Measurements from ENCODE around the gene FAM131C. TPM values are rescaled to one million over a fixed set of nuclear protein-coding genes. Genes with fewer than 3 reads are reported as not detected.
A peak's percentile ranks its signal among the peaks of the same experiment; 100 is the strongest.

Gene FAM131C, protein sequence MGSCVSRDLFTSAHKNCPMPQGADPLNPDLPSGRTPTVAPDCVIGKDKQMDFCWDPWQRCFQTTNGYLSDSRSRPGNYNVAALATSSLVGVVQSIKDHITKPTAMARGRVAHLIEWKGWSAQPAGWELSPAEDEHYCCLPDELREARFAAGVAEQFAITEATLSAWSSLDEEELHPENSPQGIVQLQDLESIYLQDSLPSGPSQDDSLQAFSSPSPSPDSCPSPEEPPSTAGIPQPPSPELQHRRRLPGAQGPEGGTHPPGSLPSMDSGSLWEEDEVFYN
- total RNA-seq, result under 1 TPM; 0.32 to 0.86 TPM

DNA sequence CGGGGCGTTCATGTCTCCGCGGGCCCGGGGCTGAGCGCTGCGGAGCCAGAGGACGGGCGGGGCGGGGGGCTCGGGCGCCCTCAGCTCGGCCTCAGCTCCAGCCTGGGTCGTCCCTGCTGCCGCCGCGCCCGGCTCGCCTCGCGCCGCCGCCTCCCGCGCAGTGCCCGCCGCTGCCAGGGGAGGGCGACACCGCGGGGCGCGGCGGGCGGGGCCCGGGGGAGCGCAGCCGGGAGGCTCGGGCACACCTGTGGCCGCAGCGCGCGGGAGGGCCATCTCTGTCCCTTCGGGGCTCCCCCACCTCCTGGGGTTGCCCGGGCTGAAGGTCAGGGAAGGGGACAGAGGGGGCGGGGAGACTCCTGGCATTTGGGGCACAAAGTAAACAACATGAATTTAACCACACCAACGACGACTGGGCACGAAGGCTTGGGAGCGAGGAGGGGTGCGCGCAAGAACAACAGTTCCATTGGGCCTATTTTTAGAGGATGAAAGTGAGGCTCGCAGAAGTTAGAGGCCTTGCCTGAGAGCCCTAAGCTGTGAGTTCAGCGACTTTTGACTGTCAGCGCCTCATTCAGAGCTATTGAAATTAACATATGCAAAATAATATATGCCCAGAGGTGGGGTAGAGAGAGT lies at the start of gene FAM131C:
FAM131C (minus strand) TSS at position 162 of the 630 bp plus-strand sequence. CDS start 209 bp downstream, outside the sequence.
- Mint-ChIP-seq H3K4me3 (peak within 1 kb of the TSS; percentile 76 to 77), H3K27ac (no peak within 1 kb of the TSS), H3K9me3 (no peaks in the 10 kb centered on the region), H3K36me3 (ENCODE audit: insufficient read depth in 2 of 2) (no peaks in the 10 kb centered on the region), H3K27me3 (ENCODE audit: low read depth) (peaks cover 12% of the 10 kb centered on the region), H3K4me1 (ENCODE audit: low read depth) (no peaks in the 10 kb centered on the region)
- peak; percentile 51 to 69 for DNase-seq
- peak; percentile 86 to 87 for ATAC-seq (replicated peaks in 1 of 2)

DNA sequence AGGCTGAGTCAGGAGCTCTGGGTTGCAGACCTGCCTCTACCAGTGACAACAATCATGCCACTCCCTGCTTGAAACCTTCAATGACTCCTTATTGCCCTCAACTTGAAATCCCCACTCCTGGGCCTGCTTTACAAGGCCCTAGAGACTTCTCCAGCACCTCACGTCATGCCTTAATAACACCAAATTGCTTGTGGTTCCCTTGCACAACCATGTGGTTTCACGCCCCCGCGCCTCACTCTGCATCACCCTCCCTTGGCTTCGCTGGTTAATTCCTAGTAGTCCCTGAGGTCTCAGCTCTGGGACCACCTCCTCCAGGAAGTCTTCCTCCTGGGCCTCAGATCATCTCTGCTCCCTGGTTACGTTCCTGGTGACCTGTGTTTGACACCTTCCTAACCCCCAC lies 49.5 kb upstream of the FAM131C start:
- no peak overlapping the region for H3K27ac Mint-ChIP-seq
- ATAC-seq (replicated peaks in 1 of 2), result peak; percentile 77 to 81
- DNase-seq, result peak; percentile 46 to 50
- no peaks in the 10 kb centered on the region for H3K9me3 Mint-ChIP-seq
- H3K36me3 Mint-ChIP-seq (ENCODE audit: insufficient read depth in 2 of 2), result no peaks in the 10 kb centered on the region
- H3K4me3 Mint-ChIP-seq, result no peak overlapping the region
- no peaks in the 10 kb centered on the region for H3K27me3 Mint-ChIP-seq (ENCODE audit: low read depth)
- peaks cover 13% of the 10 kb centered on the region for H3K4me1 Mint-ChIP-seq (ENCODE audit: low read depth)

DNA sequence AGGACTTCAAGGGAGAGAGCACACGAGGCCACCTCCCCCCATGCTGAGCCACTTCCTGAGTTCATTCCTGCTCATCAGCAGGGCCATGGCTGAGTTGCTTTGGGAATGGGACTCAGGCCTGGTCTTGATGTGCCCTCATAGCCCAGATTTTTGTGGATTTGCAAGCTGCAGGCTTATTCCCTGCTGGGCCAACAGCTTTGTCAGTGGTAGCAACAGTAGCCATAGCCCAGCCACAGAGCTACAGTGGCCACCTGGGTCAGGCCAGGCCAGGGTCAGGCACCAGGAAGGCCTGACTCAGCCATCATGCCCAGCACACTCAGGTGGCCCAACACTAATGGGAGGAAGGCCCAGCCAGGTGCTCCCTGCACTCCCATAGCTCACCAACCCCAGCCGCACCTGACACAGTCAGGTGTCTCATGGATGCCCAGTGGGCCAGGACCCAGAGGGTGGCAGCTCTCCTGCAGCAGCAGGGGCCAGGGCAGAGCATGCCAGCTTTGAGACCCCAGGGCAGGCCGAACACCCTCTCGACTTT lies 49.0 kb upstream of the FAM131C start:
- ATAC-seq (replicated peaks in 1 of 2) (no peak), DNase-seq (no peak)
- Mint-ChIP-seq H3K27me3 (ENCODE audit: low read depth) (no peaks in the 10 kb centered on the region), H3K27ac (no peak overlapping the region), H3K36me3 (ENCODE audit: insufficient read depth in 2 of 2) (no peaks in the 10 kb centered on the region), H3K9me3 (no peaks in the 10 kb centered on the region), H3K4me3 (no peak overlapping the region), H3K4me1 (ENCODE audit: low read depth) (peaks cover 14% of the 10 kb centered on the region)

DNA sequence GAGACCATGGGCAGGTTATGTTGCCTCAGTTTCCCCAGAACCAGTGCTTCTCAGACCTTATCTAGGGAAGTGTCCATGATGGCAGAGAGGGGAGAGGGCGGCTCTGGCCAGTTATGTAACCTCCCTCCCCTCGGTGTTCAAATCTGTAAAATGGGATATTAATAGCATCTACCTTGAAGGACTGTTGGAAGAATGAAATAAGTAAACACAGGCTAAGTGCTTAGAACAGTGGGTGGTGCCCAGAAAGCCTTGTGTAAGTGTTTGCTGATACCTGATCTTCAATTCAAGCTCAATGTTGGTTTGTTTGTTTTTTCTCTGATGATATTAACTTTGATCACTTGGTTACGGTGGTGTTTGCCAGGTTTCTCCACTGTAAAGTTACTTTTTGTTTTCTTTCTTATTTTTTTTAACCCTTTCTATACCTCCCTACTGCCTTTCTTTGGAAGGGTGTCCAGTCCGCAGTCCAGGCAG lies 47.5 kb upstream of the FAM131C start:
- Mint-ChIP-seq H3K27me3 (ENCODE audit: low read depth) (no peaks in the 10 kb centered on the region), H3K36me3 (ENCODE audit: insufficient read depth in 2 of 2) (no peaks in the 10 kb centered on the region), H3K4me1 (ENCODE audit: low read depth) (peaks cover 18% of the 10 kb centered on the region), H3K4me3 (no peak overlapping the region), H3K9me3 (no peaks in the 10 kb centered on the region), H3K27ac (no peak overlapping the region)
- DNase-seq (no peak), ATAC-seq (replicated peaks in 1 of 2) (no peak)

DNA sequence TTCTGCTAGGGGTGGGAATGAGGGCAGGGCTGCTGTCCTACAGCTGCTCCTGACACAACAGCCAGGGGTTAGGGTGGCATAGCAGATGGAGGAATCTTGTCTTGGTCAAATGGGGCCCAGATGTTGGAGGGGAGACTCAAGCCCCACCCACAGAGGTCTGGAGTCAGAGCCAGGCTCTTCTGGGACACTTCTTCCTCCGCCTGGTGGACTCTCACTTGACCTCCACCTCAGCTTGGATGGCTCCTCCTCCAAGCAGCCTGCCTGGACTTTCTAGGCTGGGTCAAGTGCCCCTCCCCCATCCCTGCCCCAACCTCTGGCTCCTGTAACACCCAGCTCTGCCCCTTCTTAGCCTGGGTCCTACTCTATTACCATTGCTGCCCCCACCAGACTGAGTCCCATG lies 47.0 kb upstream of the FAM131C start:
- no peak overlapping the region for H3K4me3 Mint-ChIP-seq
- H3K36me3 Mint-ChIP-seq (ENCODE audit: insufficient read depth in 2 of 2), result no peaks in the 10 kb centered on the region
- H3K4me1 Mint-ChIP-seq (ENCODE audit: low read depth), result peaks cover 18% of the 10 kb centered on the region
- DNase-seq (no peak), ATAC-seq (replicated peaks in 1 of 2) (no peak)
- no peak overlapping the region for H3K27ac Mint-ChIP-seq
- H3K9me3 Mint-ChIP-seq, result no peaks in the 10 kb centered on the region
- no peaks in the 10 kb centered on the region for H3K27me3 Mint-ChIP-seq (ENCODE audit: low read depth)

DNA sequence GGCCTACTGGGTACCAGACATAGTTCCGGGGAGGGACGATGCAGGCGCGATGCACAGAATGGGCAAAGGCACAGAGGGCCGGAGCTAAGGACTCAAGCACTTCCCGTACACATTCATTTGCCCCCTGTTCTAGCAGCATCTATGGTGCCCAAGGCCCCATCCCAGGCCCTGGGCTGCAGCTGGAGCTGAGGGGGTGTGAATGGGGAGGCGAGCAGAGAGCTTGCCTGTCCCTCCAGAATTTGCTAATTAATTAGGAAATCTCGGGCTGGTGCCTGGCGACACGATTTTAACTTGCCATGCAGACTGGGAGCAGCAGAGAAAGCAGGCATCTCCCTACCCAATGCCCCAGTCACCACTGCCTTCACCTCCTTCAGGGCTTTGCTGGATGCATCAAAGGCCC lies 46.5 kb upstream of the FAM131C start:
- Mint-ChIP-seq H3K27ac (no peak overlapping the region), H3K4me3 (no peak overlapping the region), H3K4me1 (ENCODE audit: low read depth) (peaks cover 18% of the 10 kb centered on the region), H3K27me3 (ENCODE audit: low read depth) (no peaks in the 10 kb centered on the region), H3K9me3 (no peaks in the 10 kb centered on the region), H3K36me3 (ENCODE audit: insufficient read depth in 2 of 2) (no peaks in the 10 kb centered on the region)
- DNase-seq (no peak), ATAC-seq (replicated peaks in 1 of 2) (no peak)

DNA sequence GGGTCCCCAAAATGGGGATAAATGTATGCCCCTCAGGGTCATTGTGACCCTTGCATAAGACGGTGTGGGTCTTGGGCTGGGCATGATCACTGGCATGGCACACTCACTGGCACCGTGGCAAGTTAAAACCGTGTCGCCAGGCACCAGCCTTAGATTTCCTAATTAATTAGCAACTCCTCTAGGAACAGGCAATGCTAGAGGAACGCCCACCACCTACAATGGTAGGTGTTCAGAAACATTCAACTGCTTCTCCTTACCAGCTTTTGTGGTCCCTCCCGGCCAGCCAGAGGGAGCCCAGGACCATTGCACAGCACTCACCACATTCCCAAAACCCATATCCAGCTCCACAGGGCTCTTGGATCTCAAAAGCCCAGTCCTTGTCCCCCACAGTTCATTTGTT lies 46.1 kb upstream of the FAM131C start:
- Mint-ChIP-seq H3K27ac (no peak overlapping the region), H3K9me3 (no peaks in the 10 kb centered on the region)

DNA sequence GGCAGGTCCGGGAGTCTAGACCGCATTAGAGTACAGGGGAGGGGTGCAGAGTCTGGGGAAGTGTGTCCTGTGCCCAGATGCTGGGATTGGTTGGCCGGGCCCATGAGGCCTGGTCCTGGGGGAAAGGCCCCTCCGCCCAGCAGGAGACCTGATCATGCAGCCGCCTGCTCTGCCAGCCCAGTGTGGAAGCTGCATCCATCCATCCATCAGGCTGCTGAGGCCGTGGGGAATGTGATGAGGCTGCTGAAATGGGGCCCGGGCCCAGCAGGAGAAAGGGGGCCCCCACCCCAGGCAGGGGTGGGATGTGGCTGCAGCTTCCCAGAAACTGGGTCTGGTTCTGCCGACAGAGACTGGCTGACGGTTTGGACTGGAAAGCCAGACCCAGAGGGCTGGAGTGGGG lies 45.3 kb upstream of the FAM131C start:
- no peak overlapping the region for H3K27ac Mint-ChIP-seq
- no peaks in the 10 kb centered on the region for H3K9me3 Mint-ChIP-seq
- no peak for ATAC-seq (replicated peaks in 1 of 2)
- no peak overlapping the region for H3K4me3 Mint-ChIP-seq
- peaks cover 18% of the 10 kb centered on the region for H3K4me1 Mint-ChIP-seq (ENCODE audit: low read depth)
- H3K36me3 Mint-ChIP-seq (ENCODE audit: insufficient read depth in 2 of 2), result no peaks in the 10 kb centered on the region
- H3K27me3 Mint-ChIP-seq (ENCODE audit: low read depth), result no peaks in the 10 kb centered on the region
- DNase-seq, result no peak

More for the DNA sequence above, 46.1 kb upstream of the FAM131C start:
- DNase-seq (no peak), ATAC-seq (replicated peaks in 1 of 2) (no peak)
- Mint-ChIP-seq H3K27me3 (ENCODE audit: low read depth) (no peaks in the 10 kb centered on the region), H3K36me3 (ENCODE audit: insufficient read depth in 2 of 2) (no peaks in the 10 kb centered on the region), H3K4me3 (no peak overlapping the region), H3K4me1 (ENCODE audit: low read depth) (peaks cover 18% of the 10 kb centered on the region)

DNA sequence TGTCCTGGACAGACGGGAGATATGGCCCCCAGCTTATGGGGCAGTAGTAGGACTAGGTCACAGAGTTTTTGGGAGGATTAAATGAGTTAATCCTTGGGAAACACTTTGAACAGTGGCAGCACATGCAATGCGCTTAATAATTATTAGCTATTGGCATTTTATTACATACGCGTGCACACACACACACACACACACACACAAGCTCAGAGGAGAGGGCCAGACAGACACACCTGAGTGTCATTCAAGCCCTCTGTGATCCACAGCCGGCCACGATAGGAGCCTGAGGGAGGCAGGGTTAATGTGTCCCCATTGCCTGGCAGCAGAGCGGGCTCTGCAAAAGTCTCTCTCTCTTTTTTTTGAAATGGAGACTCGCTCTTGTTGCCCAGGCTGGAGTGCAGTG lies 44.5 kb upstream of the FAM131C start:
- no peak overlapping the region for H3K27ac Mint-ChIP-seq
- DNase-seq (no peak), ATAC-seq (replicated peaks in 1 of 2) (no peak)
- H3K9me3 Mint-ChIP-seq, result no peaks in the 10 kb centered on the region
- no peak overlapping the region for H3K4me3 Mint-ChIP-seq
- H3K36me3 Mint-ChIP-seq (ENCODE audit: insufficient read depth in 2 of 2), result no peaks in the 10 kb centered on the region
- H3K27me3 Mint-ChIP-seq (ENCODE audit: low read depth), result no peaks in the 10 kb centered on the region
- peaks cover 10% of the 10 kb centered on the region for H3K4me1 Mint-ChIP-seq (ENCODE audit: low read depth)

DNA sequence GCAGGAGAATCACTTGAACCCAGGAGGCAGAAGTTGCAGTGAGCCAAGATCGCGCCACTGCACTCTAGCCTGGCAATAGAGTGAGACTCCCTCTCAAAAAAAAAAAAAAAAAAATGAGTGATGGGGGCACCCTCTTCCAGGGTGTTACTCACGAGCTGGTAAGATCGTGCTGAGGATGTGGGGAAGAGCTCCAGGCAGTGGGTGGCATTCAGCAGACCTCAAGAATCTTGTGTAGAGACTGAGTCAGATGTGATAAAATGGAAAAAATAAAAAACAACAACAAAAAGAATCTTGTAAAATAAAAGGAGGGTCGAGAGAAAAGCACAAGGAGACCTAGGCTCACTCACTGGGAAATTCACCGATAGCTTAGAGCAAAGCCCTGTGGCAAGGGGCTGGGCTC lies 43.9 kb upstream of the FAM131C start:
- H3K27me3 Mint-ChIP-seq (ENCODE audit: low read depth), result no peaks in the 10 kb centered on the region
- DNase-seq, result no peak
- H3K9me3 Mint-ChIP-seq, result no peaks in the 10 kb centered on the region
- peaks cover 5% of the 10 kb centered on the region for H3K4me1 Mint-ChIP-seq (ENCODE audit: low read depth)
- no peak overlapping the region for H3K4me3 Mint-ChIP-seq
- H3K27ac Mint-ChIP-seq, result no peak overlapping the region
- ATAC-seq (replicated peaks in 1 of 2), result no peak
- no peaks in the 10 kb centered on the region for H3K36me3 Mint-ChIP-seq (ENCODE audit: insufficient read depth in 2 of 2)

DNA sequence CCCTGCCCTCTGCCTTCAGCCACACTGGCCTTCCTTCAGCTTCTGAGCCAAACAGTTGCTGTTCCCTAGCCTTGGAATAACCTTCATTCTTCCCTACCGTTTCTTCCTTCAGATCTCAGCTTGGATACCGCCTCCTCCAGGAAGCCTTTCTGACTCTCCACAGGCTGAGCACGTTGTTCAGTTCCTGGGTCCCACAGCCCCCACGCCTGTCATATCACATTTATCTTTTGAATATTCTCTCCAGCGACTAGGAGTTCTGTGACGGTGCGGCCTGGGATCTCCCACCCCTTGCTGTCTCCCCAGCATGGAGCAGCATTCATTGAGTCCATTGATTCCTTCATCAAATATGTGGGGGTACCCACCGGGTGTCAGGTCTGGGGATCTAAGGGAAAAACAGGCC lies 43.2 kb upstream of the FAM131C start:
- no peaks in the 10 kb centered on the region for H3K36me3 Mint-ChIP-seq (ENCODE audit: insufficient read depth in 2 of 2)
- DNase-seq (no peak), ATAC-seq (replicated peaks in 1 of 2) (no peak)
- H3K4me1 Mint-ChIP-seq (ENCODE audit: low read depth), result peaks cover 5% of the 10 kb centered on the region
- H3K27me3 Mint-ChIP-seq (ENCODE audit: low read depth), result no peaks in the 10 kb centered on the region
- H3K27ac Mint-ChIP-seq, result no peak overlapping the region
- H3K9me3 Mint-ChIP-seq, result no peaks in the 10 kb centered on the region
- no peak overlapping the region for H3K4me3 Mint-ChIP-seq

DNA sequence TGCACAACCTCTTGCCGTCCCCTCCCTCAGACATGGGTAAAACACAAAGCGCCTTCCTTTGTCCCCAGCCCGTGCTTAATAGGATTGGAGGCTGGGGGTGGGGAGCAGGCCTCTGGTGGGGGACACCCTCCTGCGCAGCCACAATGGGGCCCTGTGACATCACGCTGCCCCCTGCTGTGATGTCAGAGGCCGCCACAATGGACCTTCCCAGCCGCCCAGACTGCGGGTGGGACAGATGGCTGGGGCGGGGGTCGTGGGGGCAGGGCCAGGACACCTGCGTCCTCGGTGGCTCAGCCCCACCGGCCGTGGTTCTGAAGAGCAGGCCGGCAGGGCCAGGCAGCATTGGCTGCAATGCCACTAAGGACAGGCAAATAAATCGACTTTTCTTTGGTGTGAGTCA lies 42.6 kb upstream of the FAM131C start:
- Mint-ChIP-seq H3K4me1 (ENCODE audit: low read depth) (peaks cover 5% of the 10 kb centered on the region), H3K9me3 (no peaks in the 10 kb centered on the region), H3K36me3 (ENCODE audit: insufficient read depth in 2 of 2) (no peaks in the 10 kb centered on the region), H3K27ac (no peak overlapping the region), H3K4me3 (no peak overlapping the region), H3K27me3 (ENCODE audit: low read depth) (no peaks in the 10 kb centered on the region)
- DNase-seq (no peak), ATAC-seq (replicated peaks in 1 of 2) (no peak)

DNA sequence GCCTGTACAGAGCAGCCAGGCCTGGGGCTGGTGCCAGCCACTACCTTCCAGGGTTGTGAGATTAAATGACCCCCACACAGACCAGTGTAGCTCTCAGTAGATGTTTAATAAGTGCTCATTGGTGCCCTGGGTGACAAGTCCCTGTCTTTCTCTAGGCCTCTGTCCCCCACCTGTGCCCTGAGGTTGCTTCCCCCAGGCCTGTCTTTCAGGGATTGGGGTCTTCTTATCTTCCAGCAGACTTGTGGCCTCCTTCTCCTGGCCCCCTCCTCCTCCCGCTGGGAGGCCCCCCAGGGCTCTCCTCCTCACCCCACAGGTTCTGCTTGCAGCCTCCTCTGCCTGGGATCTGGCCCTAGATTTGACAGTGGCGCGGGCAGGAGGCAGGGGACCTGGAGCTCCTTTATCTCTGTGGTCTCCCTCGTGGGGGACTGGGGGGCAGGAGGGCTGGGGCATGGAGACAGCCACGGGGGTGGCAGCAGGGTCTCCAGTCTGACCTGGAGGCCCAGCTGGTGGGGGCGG lies 42.1 kb upstream of the FAM131C start:
- no peak for DNase-seq
- H3K27ac Mint-ChIP-seq, result no peak overlapping the region
- no peaks in the 10 kb centered on the region for H3K36me3 Mint-ChIP-seq (ENCODE audit: insufficient read depth in 2 of 2)
- H3K4me3 Mint-ChIP-seq, result no peak overlapping the region
- H3K9me3 Mint-ChIP-seq, result no peaks in the 10 kb centered on the region
- H3K4me1 Mint-ChIP-seq (ENCODE audit: low read depth), result peaks cover 5% of the 10 kb centered on the region
- ATAC-seq (replicated peaks in 1 of 2), result no peak
- no peaks in the 10 kb centered on the region for H3K27me3 Mint-ChIP-seq (ENCODE audit: low read depth)
